Ovary (tissue), 9 donors: ENCODE data around the gene IMMP2L. TPM values are rescaled to one million over a fixed set of nuclear protein-coding genes. Genes with fewer than 3 reads are reported as not detected.
"Not testable (repeated sequence)": the region's sequence is repeated elsewhere in the genome, so short reads cannot be mapped to it uniquely, and the experiment has no call there.

Experiments
- DNase-seq, 5 donors: peaks; one replicate each; pipeline ENCODE4 v3.0.0-alpha.2; 2019 to 2020
- H3K27ac ChIP-seq, 2 donors: fragments of 200-600 bp; one replicate each; pipeline versions ENCODE4 v1.5.1 to v1.8.0; 2019 to 2022
- H3K27me3 ChIP-seq: fragments of 200-600 bp; one replicate; pipeline ENCODE4 v1.8.0; 2022
- H3K36me3 ChIP-seq: fragments of 200-600 bp; sonication (generic); one replicate; pipeline ENCODE4 v1.5.1; 2019
- H3K4me1 ChIP-seq: one replicate; pipeline ENCODE4 v1.8.1; 2013; ENCODE audit warnings: mild to moderate bottlenecking, moderate library complexity; ENCODE audit not compliant: insufficient read depth
- H3K4me3 ChIP-seq: fragments of 200-600 bp; sonication (generic); one replicate; pipeline ENCODE4 v1.5.1; 2017
- H3K9me3 ChIP-seq, 2 donors: fragments of 200-600 bp in 1 of 2; sonication (generic) in 1 of 2; one replicate each; pipeline versions ENCODE4 v1.5.1 to v1.8.1; 2013 to 2019; ENCODE audit warnings: mild to moderate bottlenecking in 1 of 2, moderate library complexity in 1 of 2
- EP300 ChIP-seq: sonication (generic); formaldehyde crosslinking; IDR thresholded peaks from one replicate; pipeline ENCODE4 v1.6.1; 2017; ENCODE audit warnings: antibody characterized with exemption
- POLR2A ChIP-seq: fragments of 450-650 bp; IDR thresholded peaks from one replicate; pipeline ENCODE4 v1.6.1; 2017; ENCODE audit warnings: antibody characterized with exemption, mild to moderate bottlenecking, moderate library complexity
- WGBS, 3 donors: extraction: QIAGEN DNeasy Blood & Tissue Kit in 1 of 3; methylation state at CpG; one replicate each; pipeline versions ENCODE4 v1.1.5 to v1.1.7; 2013 to 2017; 5-methylcytosine and 5-hydroxymethylcytosine counted together
- intact Hi-C, 4 donors: fragments of 100-400 bp; cut with DNase I; formaldehyde crosslinking; loops; one replicate each; pipeline versions ENCODE4 v1.11.0 to v1.15.1; 2022 to 2023
- polyA plus RNA-seq, 2 donors: library from polyadenylated mRNA; stranded (reverse); fragments of 200-250 nt in 1 of 2; fragments of 350-450 nt in 1 of 2; fragmentation: Illumina TruSeq in 1 of 2; extraction: RNeasy Lipid Tissue Mini Kit (QIAGEN cat#74804) in 1 of 2; gene quantifications; one replicate each; pipeline ENCODE4 v1.2.3, GENCODE V29; 2013 to 2014
- total RNA-seq, 7 donors: library from RNA; depleted of rRNA in 2 of 7; stranded (reverse); fragments of >200 nt in 2 of 7; fragmentation: NEBNext Ultra II Directional in 3 of 7; extraction: Animal tissue kit (Norgen Biotek cat#: 25700) in 3 of 7; gene quantifications; one replicate each; pipeline versions ENCODE4 v1.1.0 to v1.2.4, GENCODE V29; 2016 to 2023
- TF ChIP-seq, protein P1 (sequence below), 3 donors: fragments of 450-650 bp in 2 of 3; fragments of 200-600 bp in 1 of 3; IDR thresholded peaks; one replicate each; pipeline versions ENCODE4 v1.5.1 to v1.8.0; 2016 to 2022; ENCODE audit warnings: antibody characterized with exemption in 3 of 3, mild to moderate bottlenecking in 1 of 3
- donor health status: DM: no; HTN: no; CAD: no; lungs with moderate emphysema.
- donor health status: DM: no; HTN: no; CAD: no.
- donor health status: Bipolar disorder and iron deficiency.
- donor health status: DM: yes; HTN: yes; CAD: no.
- donor health status: DM: no; HTN: no; CAD: no.
- donor health status: DM: yes; HTN: yes; CAD: no.

IMMP2L gene
- total and polyA plus RNA-seq, 9 donors, result 19.5 to 36.9 (median 29.9) TPM

DNA sequence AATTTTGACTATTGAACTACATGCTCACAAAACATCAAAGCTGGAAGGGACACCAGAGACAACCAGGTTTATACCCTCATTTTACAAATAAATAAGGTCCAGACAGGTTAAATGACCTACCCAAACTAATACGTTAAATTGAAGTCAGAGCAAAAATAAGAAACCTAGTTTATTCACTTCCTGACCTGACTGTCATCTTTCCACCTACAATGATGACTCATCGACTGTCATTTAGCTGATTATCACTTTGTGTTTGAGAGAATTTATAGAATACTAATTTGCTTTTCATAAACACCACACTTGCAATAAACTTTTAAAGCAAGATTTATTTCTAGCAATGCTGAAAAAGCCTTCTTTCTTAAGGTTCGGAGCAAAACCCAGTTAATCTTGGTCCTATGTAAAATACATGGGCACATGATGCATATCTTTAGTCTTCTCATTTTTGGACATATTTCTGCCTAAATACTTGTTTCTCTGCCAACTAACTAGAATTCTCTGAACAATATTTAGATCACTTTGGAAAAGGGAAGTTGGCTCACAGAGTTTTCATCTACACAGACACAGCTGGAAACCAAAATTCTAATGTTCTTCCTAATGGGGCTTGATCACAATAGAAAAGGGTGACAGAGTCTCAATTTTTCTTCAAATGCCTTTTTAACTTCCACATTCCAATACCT is 488.1 kb downstream of the IMMP2L start:
- intact Hi-C loops, result no loop called here
- 66 to 77% (median 69%) methylated on average over 3 of the region's 3 CpGs for WGBS, 3 donors
- DNase-seq, result no peak

DNA sequence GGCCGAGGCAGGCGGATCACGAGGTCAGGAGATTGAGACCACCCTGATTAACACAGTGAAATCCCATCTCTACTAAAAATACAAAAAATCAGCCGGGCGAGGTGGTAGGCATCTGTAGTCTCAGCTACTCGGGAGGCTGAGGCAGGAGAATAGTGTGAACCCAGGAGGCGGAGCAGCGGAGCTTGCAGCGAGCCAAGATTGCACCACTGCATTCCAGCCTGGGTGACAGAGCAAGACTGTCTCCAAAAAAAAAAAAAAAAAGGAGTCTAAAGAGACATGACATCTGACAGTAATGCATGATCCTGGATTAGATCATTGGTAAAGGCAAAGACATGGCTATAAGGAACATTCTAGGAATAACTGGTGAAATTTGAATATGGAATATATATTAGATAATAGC is 489.6 kb downstream of the IMMP2L start:
- DNase-seq, intact Hi-C loops, H3K27me3 ChIP-seq, H3K4me3 ChIP-seq, H3K4me1 ChIP-seq, H3K36me3 ChIP-seq, H3K27ac ChIP-seq, H3K9me3 ChIP-seq: not testable (repeated sequence)
- WGBS, 3 donors, result 94 to 97% (median 95%) methylated on average over 9 of the region's 9 CpGs

More for the DNA sequence above, 488.1 kb downstream of the IMMP2L start:
- no peaks in the 10 kb centered on the region for H3K4me1 ChIP-seq
- no peak overlapping the region for H3K27ac ChIP-seq
- H3K36me3 ChIP-seq, result no peaks in the 10 kb centered on the region
- no peak overlapping the region for H3K4me3 ChIP-seq
- TF ChIP-seq EP300 (no peak), POLR2A (no peak)
- TF ChIP-seq, protein P1, sequence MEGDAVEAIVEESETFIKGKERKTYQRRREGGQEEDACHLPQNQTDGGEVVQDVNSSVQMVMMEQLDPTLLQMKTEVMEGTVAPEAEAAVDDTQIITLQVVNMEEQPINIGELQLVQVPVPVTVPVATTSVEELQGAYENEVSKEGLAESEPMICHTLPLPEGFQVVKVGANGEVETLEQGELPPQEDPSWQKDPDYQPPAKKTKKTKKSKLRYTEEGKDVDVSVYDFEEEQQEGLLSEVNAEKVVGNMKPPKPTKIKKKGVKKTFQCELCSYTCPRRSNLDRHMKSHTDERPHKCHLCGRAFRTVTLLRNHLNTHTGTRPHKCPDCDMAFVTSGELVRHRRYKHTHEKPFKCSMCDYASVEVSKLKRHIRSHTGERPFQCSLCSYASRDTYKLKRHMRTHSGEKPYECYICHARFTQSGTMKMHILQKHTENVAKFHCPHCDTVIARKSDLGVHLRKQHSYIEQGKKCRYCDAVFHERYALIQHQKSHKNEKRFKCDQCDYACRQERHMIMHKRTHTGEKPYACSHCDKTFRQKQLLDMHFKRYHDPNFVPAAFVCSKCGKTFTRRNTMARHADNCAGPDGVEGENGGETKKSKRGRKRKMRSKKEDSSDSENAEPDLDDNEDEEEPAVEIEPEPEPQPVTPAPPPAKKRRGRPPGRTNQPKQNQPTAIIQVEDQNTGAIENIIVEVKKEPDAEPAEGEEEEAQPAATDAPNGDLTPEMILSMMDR (IDR thresholded peaks at IDR 0.05), result no peak
- H3K27me3 ChIP-seq, result no peaks in the 10 kb centered on the region
- no peaks in the 10 kb centered on the region for H3K9me3 ChIP-seq

DNA sequence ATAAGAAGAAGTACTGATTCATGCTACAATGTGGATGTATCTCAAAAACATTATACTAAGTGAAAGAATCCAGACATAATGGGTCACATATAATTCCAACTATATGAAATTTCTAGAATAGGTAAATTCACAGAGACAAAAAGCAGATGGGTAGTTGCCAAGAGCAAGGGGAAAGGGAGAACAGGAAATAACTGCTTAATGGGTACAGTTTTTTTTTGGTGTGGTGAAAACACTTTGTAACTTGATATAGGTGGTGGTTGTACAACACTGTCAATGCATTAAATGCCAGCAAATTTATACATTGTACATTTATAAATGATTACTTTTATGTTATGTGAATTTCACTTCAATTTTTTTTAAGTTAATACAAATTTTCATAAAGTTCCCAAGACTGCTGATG is 490.7 kb downstream of the IMMP2L start:
- H3K27me3 ChIP-seq, result no peaks in the 10 kb centered on the region
- H3K9me3 ChIP-seq, result no peaks in the 10 kb centered on the region
- H3K27ac ChIP-seq, result no peak overlapping the region
- intact Hi-C loops, result no loop called here
- H3K36me3 ChIP-seq, result no peaks in the 10 kb centered on the region
- no peaks in the 10 kb centered on the region for H3K4me1 ChIP-seq
- DNase-seq, result no peak
- H3K4me3 ChIP-seq, result no peak overlapping the region
- no peak for TF ChIP-seq POLR2A
- TF ChIP-seq EP300, result no peak
- TF ChIP-seq, protein P1 (IDR thresholded peaks at IDR 0.05), result no peak

DNA sequence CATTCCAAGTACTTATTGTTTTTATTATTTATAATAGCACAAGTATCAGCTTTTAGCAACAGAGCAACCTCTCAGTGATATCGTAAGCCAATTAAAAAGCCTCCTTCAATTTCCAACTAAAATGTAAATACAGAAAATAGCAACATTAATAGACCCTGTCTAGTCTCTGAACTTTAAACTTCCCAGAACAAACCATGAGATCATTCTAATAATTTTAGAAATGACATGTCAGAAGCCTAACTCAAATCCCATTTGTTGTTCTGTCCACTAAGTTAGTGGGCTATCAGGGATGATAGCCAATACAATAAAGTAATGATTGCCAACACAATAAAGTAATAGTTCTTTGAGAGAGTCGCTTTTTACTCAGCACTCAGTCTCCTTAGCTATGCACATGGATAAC is 493.7 kb downstream of the IMMP2L start:
- H3K4me3 ChIP-seq, result no peak overlapping the region
- no peaks in the 10 kb centered on the region for H3K27me3 ChIP-seq
- TF ChIP-seq POLR2A (no peak), EP300 (no peak)
- TF ChIP-seq, protein P1 (IDR thresholded peaks at IDR 0.05), result no peak
- no peaks in the 10 kb centered on the region for H3K9me3 ChIP-seq
- intact Hi-C loops, result no loop called here
- no peaks in the 10 kb centered on the region for H3K36me3 ChIP-seq
- no peak for DNase-seq
- WGBS, 3 donors, result 49 to 66% (median 65%) methylated on average over 2 of the region's 2 CpGs
- no peaks in the 10 kb centered on the region for H3K4me1 ChIP-seq
- no peak overlapping the region for H3K27ac ChIP-seq

DNA sequence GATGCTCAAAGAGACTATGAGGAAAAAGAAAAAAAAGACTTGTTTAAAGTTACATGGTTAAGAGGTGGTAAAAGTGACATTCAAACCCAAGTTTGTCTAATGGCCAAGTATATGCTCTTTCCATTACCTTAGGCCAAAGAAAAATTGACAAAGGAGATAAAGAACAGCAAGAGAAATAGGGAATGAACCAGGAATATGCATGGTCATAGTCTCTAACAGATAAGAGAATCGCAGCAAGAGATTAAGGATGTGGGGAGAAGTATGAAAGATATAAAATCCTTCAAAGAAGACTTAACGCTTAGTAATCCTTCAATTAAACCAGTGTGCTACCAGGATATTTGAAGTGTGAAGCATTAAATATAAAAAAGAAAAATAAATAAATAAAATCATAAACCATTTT is 494.6 kb downstream of the IMMP2L start:
- TF ChIP-seq, protein P1 (IDR thresholded peaks at IDR 0.05), result no peak
- TF ChIP-seq EP300 (no peak), POLR2A (no peak)
- Histone ChIP-seq H3K4me1 (no peaks in the 10 kb centered on the region), H3K9me3 (peaks cover 0 to 7% of the 10 kb centered on the region in 2 donors), H3K27ac (no peak overlapping the region), H3K4me3 (no peak overlapping the region), H3K27me3 (no peaks in the 10 kb centered on the region), H3K36me3 (no peaks in the 10 kb centered on the region)
- no peak for DNase-seq
- WGBS, 3 donors, result 83 to 91% (median 88%) methylated on average over 2 of the region's 2 CpGs
- intact Hi-C loops, result no loop called here
